Mesenchymal stem cell (in vitro differentiated cells and primary cell): ENCODE measurements around the gene EXOC4.
A peak's percentile ranks its signal among the peaks of the same experiment; 100 is the strongest.

Experiments
- DNase-seq: peaks from one replicate; pipeline ENCODE4 v3.0.0-alpha.2; 2013
- H2AFZ ChIP-seq: one replicate; pipeline ENCODE4 v1.6.1; 2013; ENCODE audit warnings: low read depth, mild to moderate bottlenecking, control low read depth, inconsistent platforms, low read length, moderate library complexity
- H2AK5ac ChIP-seq: 2 replicates; pipeline ENCODE4 v1.6.1; 2013; ENCODE audit warnings: low read length, moderate library complexity, mild to moderate bottlenecking, inconsistent platforms; ENCODE audit not compliant: severe bottlenecking
- H2BK120ac ChIP-seq: one replicate; pipeline ENCODE4 v1.6.1; 2013; ENCODE audit warnings: low read depth, mild to moderate bottlenecking, inconsistent platforms, low read length, moderate library complexity
- H2BK12ac ChIP-seq, 2 experiments: one replicate each; pipeline ENCODE4 v1.6.1; 2013; ENCODE audit warnings: inconsistent platforms in 2 of 2, low read length in 2 of 2, mild to moderate bottlenecking in 2 of 2, moderate library complexity in 2 of 2, control low read depth in 1 of 2
- H2BK15ac ChIP-seq: one replicate; pipeline ENCODE4 v1.6.1; 2013; ENCODE audit warnings: mild to moderate bottlenecking, low read depth, inconsistent platforms; ENCODE audit not compliant: poor library complexity, severe bottlenecking
- H2BK5ac ChIP-seq: 2 replicates; pipeline ENCODE4 v1.6.1; 2013; ENCODE audit warnings: low read depth, mild to moderate bottlenecking, low read length, control low read depth, inconsistent platforms; ENCODE audit not compliant: poor library complexity, severe bottlenecking
- H3K14ac ChIP-seq, 2 experiments: one replicate each; pipeline ENCODE4 v1.6.1; 2013; ENCODE audit warnings: inconsistent platforms in 2 of 2, low read length in 2 of 2, control low read depth in 1 of 2, mild to moderate bottlenecking in 1 of 2, moderate library complexity in 1 of 2
- H3K18ac ChIP-seq, 2 experiments: one replicate each; pipeline ENCODE4 v1.6.1; 2013; ENCODE audit warnings: inconsistent platforms in 2 of 2, low read length in 2 of 2, control low read depth in 1 of 2, low read depth in 1 of 2, mild to moderate bottlenecking in 1 of 2
- H3K23ac ChIP-seq, 2 experiments: one replicate each; pipeline ENCODE4 v1.6.1; 2013; ENCODE audit warnings: inconsistent platforms in 2 of 2, low read length in 2 of 2, mild to moderate bottlenecking in 2 of 2, moderate library complexity in 2 of 2, control low read depth in 1 of 2
- H3K27ac ChIP-seq: 2 replicates; pipeline ENCODE4 v1.5.1; 2013; ENCODE audit warnings: mild to moderate bottlenecking, moderate library complexity, low read length, control low read depth, inconsistent platforms; ENCODE audit not compliant: poor library complexity, severe bottlenecking
- H3K27me3 ChIP-seq, 2 experiments: 2 replicates each; pipeline versions ENCODE4 v1.6.1 to v1.7.0; 2013; ENCODE audit warnings: low read length in 2 of 2, mild to moderate bottlenecking in 2 of 2, moderate library complexity in 2 of 2, control low read depth in 1 of 2, inconsistent platforms in 1 of 2; ENCODE audit not compliant: control insufficient read depth in 1 of 2, insufficient read depth in 1 of 2
- H3K36me3 ChIP-seq, 2 experiments: 2 replicates each; pipeline versions ENCODE4 v1.6.1 to v1.7.0; 2013; ENCODE audit warnings: low read length in 2 of 2, control low read depth in 1 of 2, inconsistent platforms in 1 of 2, low read depth in 1 of 2, mild to moderate bottlenecking in 1 of 2; ENCODE audit not compliant: insufficient read depth in 2 of 2, control insufficient read depth in 1 of 2
- H3K4ac ChIP-seq, 2 experiments: one replicate each; pipeline ENCODE4 v1.6.1; 2013; ENCODE audit warnings: inconsistent platforms in 2 of 2, low read length in 2 of 2, mild to moderate bottlenecking in 2 of 2, moderate library complexity in 2 of 2, control low read depth in 1 of 2, low read depth in 1 of 2
- H3K4me1 ChIP-seq: 2 replicates; pipeline ENCODE4 v1.6.1; 2013; ENCODE audit warnings: low read depth, low read length, control low read depth; ENCODE audit not compliant: control insufficient read depth, insufficient read depth
- H3K4me2 ChIP-seq: 2 replicates; pipeline ENCODE4 v1.6.1; 2013; ENCODE audit warnings: low read length, mild to moderate bottlenecking, inconsistent platforms; ENCODE audit not compliant: poor library complexity, severe bottlenecking
- H3K4me3 ChIP-seq, 2 experiments: 2 replicates each; pipeline versions ENCODE4 v1.5.1 to v1.7.0; 2013; ENCODE audit warnings: low read length in 2 of 2, mild to moderate bottlenecking in 2 of 2, control low read depth in 1 of 2, low read depth in 1 of 2; ENCODE audit not compliant: insufficient read depth in 1 of 2
- H3K79me1 ChIP-seq: replicated peaks from 2 replicates; pipeline ENCODE4 v1.6.1; 2013; ENCODE audit warnings: mild to moderate bottlenecking, control low read depth, low read length, inconsistent platforms; ENCODE audit not compliant: poor library complexity, severe bottlenecking
- H3K9ac ChIP-seq: 2 replicates; pipeline ENCODE4 v1.7.0; 2013; ENCODE audit warnings: mild to moderate bottlenecking, low read length, moderate library complexity
- H3K9me3 ChIP-seq: 2 replicates; pipeline ENCODE4 v1.7.0; 2013; ENCODE audit warnings: mild to moderate bottlenecking, low read length; ENCODE audit not compliant: control insufficient read depth
- H4K8ac ChIP-seq: one replicate; pipeline ENCODE4 v1.6.1; 2013; ENCODE audit warnings: inconsistent platforms, mild to moderate bottlenecking, low read length, moderate library complexity
- H4K91ac ChIP-seq: one replicate; pipeline ENCODE4 v1.6.1; 2013; ENCODE audit warnings: mild to moderate bottlenecking, low read length, inconsistent platforms
- WGBS: methylation state at CpG from one replicate; pipeline ENCODE4 v1.1.7; 2013; ENCODE audit warnings: mixed read lengths; 5-methylcytosine and 5-hydroxymethylcytosine counted together

Gene EXOC4

GRCh38 chr7:133709036-133709880 lies 456.4 kb downstream of the EXOC4 start:
- Histone ChIP-seq H4K8ac (no peak overlapping the region), H3K36me3 (no peaks in the 10 kb centered on the region), H2AK5ac (peak overlapping the region; percentile 46), H2AFZ (no peak overlapping the region), H3K4me2 (no peak overlapping the region), H4K91ac (no peak overlapping the region), H2BK120ac (no peak overlapping the region), H2BK15ac (no peak overlapping the region), H3K79me1 (peaks cover 8% of the 10 kb centered on the region), H3K14ac (no peak overlapping the region), H3K27me3 (no peaks in the 10 kb centered on the region), H2BK5ac (no peak overlapping the region), H3K27ac (no peak overlapping the region), H3K23ac (no peak overlapping the region), H3K9ac (no peak overlapping the region), H3K4ac (no peak overlapping the region), H2BK12ac (no peak overlapping the region), H3K18ac (no peak overlapping the region), H3K9me3 (no peaks in the 10 kb centered on the region), H3K4me1 (peaks cover 3% of the 10 kb centered on the region), H3K4me3 (no peak overlapping the region)
- DNase-seq: no peak
- 98% methylated on average over 4 of the region's 4 CpGs for WGBS

DNA sequence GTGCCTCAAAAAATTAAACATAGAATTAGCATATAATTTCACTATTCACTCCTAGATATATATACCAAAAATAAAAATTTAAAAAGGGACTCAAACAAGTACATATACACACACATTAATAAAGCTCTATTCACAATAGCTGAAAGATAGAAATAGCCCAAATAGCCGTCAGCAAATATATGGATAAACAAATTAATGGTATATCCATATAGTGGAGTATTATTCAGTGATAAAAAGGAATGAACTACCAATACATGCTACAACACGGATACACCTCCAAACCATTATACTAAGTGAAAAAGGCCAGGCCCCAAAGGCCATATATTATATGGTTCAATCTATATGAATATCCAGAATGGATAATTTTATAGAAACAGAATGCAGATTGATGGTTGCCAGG lies 459.7 kb downstream of the EXOC4 start:
- no peak overlapping the region for H4K91ac ChIP-seq
- H3K9me3 ChIP-seq: no peaks in the 10 kb centered on the region
- no peak overlapping the region for H3K4me2 ChIP-seq
- H3K27ac ChIP-seq: no peak overlapping the region
- H3K23ac ChIP-seq: no peak overlapping the region
- H3K4ac ChIP-seq: no peak overlapping the region
- no peak overlapping the region for H2BK120ac ChIP-seq
- no peaks in the 10 kb centered on the region for H3K36me3 ChIP-seq
- H3K79me1 ChIP-seq: peaks cover 5% of the 10 kb centered on the region
- no peak overlapping the region for H2BK15ac ChIP-seq
- DNase-seq: no peak
- no peak overlapping the region for H2BK5ac ChIP-seq
- H3K14ac ChIP-seq: no peak overlapping the region
- H4K8ac ChIP-seq: no peak overlapping the region
- H3K9ac ChIP-seq: no peak overlapping the region
- H3K18ac ChIP-seq: no peak overlapping the region
- H3K27me3 ChIP-seq: no peaks in the 10 kb centered on the region
- H3K4me3 ChIP-seq: no peak overlapping the region
- no peak overlapping the region for H2AFZ ChIP-seq
- H2AK5ac ChIP-seq: no peak overlapping the region
- H2BK12ac ChIP-seq: no peak overlapping the region
- no CpG with 5 or more reads among the region's 2 CpGs for WGBS
- no peaks in the 10 kb centered on the region for H3K4me1 ChIP-seq

DNA sequence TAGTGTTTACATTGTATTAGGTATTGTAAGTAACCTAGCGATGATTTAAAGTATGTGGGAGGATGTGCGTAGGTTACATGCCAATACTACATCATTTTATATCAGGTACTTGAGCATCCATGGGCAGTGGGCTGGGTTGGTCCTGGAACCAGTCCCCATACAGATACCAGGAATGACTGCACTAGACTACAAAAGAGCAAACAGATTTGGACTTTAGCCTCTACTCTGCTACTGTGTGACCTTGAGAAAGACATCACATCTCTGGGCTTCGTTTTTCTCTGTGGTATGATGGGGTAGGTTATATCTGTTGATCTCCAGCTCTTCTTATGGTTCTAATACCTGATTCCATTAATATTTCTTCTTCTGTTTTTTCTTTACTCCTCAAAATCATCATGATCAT lies 461.8 kb downstream of the EXOC4 start:
- Histone ChIP-seq H3K27me3 (no peaks in the 10 kb centered on the region), H3K4me3 (no peak overlapping the region), H3K4me1 (no peaks in the 10 kb centered on the region), H2AFZ (no peak overlapping the region), H3K4me2 (no peak overlapping the region), H4K8ac (no peak overlapping the region), H2BK15ac (no peak overlapping the region), H3K79me1 (peaks cover 2% of the 10 kb centered on the region), H3K9ac (no peak overlapping the region), H4K91ac (no peak overlapping the region), H3K23ac (no peak overlapping the region), H3K36me3 (no peaks in the 10 kb centered on the region), H2BK120ac (no peak overlapping the region), H3K18ac (no peak overlapping the region), H2BK12ac (no peak overlapping the region), H2BK5ac (no peak overlapping the region), H3K14ac (no peak overlapping the region), H3K4ac (no peak overlapping the region), H3K9me3 (no peaks in the 10 kb centered on the region), H2AK5ac (no peak overlapping the region), H3K27ac (no peak overlapping the region)
- WGBS: no CpG with 5 or more reads among the region's 3 CpGs
- DNase-seq: no peak

GRCh38 chr7:133718131-133718530 lies 465.3 kb downstream of the EXOC4 start:
- Histone ChIP-seq H3K79me1 (peaks cover 2% of the 10 kb centered on the region), H2BK5ac (no peak overlapping the region), H2BK12ac (no peak overlapping the region), H3K4me1 (no peaks in the 10 kb centered on the region), H3K4me2 (no peak overlapping the region), H3K4me3 (no peak overlapping the region), H4K8ac (no peak overlapping the region), H2AFZ (no peak overlapping the region), H3K36me3 (no peaks in the 10 kb centered on the region), H2AK5ac (no peak overlapping the region), H3K18ac (no peak overlapping the region), H3K9ac (no peak overlapping the region), H3K14ac (no peak overlapping the region), H3K4ac (no peak overlapping the region), H4K91ac (no peak overlapping the region), H3K27me3 (no peaks in the 10 kb centered on the region), H3K23ac (no peak overlapping the region), H2BK120ac (no peak overlapping the region), H2BK15ac (no peak overlapping the region), H3K27ac (no peak overlapping the region), H3K9me3 (no peaks in the 10 kb centered on the region)
- 90% methylated on average over 1 of the region's 1 CpG for WGBS
- no peak for DNase-seq
